Endothelial cell of umbilical vein (primary cell): ENCODE measurements around the gene CTTNBP2. TPM values are rescaled to one million over a fixed set of nuclear protein-coding genes. Genes with fewer than 3 reads are reported as not detected.

Experiments
- BruUV-seq: library from RNA; stranded (reverse); fragments of 400-500 nt; replicated peaks from 2 replicates; lab custom pipeline; 2021; lab: Mats Ljungman, UMichigan
- CTCF ChIA-PET: fragments of 300-600, 350-600 bp; sonication (Branson Sonifier 250); formaldehyde crosslinking; loops from one replicate; lab custom pipeline; 2021; ENCODE audit warnings: antibody characterized with exemption, inconsistent platforms; lab: Charles Lee
- POLR2A ChIA-PET: fragments of 300-600, 350-600 bp; sonication (Branson Sonifier 250); formaldehyde crosslinking; loops from one replicate; lab custom pipeline; 2021; ENCODE audit warnings: antibody characterized with exemption, inconsistent platforms; lab: Charles Lee
- DNase-seq: peaks from one replicate; pipeline ENCODE4 v3.0.0-alpha.2; 2011; ENCODE audit warnings: low read depth, low spot score
- FAIRE-seq: peaks from 2 replicates; lab custom pipeline; 2011; peaks lifted over from hg19 to GRCh38; lab: Jason Lieb, UNC
- H2AFZ ChIP-seq: 2 replicates; pipeline ENCODE4 v1.6.0; 2012; ENCODE audit warnings: low read depth, low read length, control low read depth, inconsistent platforms
- H3K27ac ChIP-seq: 2 replicates; pipeline ENCODE4 v1.5.1; 2011; ENCODE audit warnings: low read depth, mild to moderate bottlenecking, control low read depth, low read length, moderate library complexity; ENCODE audit not compliant: insufficient read depth
- H3K27me3 ChIP-seq, 2 experiments: 2 replicates each; pipeline versions ENCODE4 v1.6.0 to v1.6.1; 2011; ENCODE audit warnings: low read length in 2 of 2, mixed read lengths in 1 of 2; ENCODE audit not compliant: control insufficient read depth in 2 of 2, insufficient read depth in 2 of 2
- H3K36me3 ChIP-seq, 2 experiments: 2 replicates in 1 of 2; 3 replicates in 1 of 2; pipeline ENCODE4 v1.5.1; 2011; ENCODE audit warnings: low read length in 2 of 2, mild to moderate bottlenecking in 1 of 2, moderate library complexity in 1 of 2; ENCODE audit not compliant: control insufficient read depth in 2 of 2, insufficient read depth in 2 of 2; ENCODE audit errors: extremely low read depth in 1 of 2
- H3K4me1 ChIP-seq: 3 replicates; pipeline ENCODE4 v1.5.1; 2011; ENCODE audit warnings: mild to moderate bottlenecking, low read length; ENCODE audit not compliant: control insufficient read depth, insufficient read depth; ENCODE audit errors: extremely low read depth
- H3K4me2 ChIP-seq: 2 replicates; pipeline ENCODE4 v1.6.1; 2011; ENCODE audit warnings: low read length, control low read depth, mixed read lengths; ENCODE audit not compliant: insufficient read depth
- H3K4me3 ChIP-seq, 3 experiments: fragments of 200-600 bp in 1 of 3; sonication (generic), shearing (Covaris generic) in 1 of 3; replicated peaks in 1 of 3; 2 replicates each; pipeline ENCODE4 v1.5.1; 2011 to 2016; ENCODE audit warnings: control low read depth in 3 of 3, low read length in 3 of 3, mild to moderate bottlenecking in 2 of 3, inconsistent platforms in 1 of 3, low read depth in 1 of 3, moderate library complexity in 1 of 3; ENCODE audit not compliant: insufficient read depth in 1 of 3
- H3K79me2 ChIP-seq: 2 replicates; pipeline ENCODE4 v1.6.0; 2012; ENCODE audit warnings: low read length, inconsistent platforms; ENCODE audit not compliant: control insufficient read depth, insufficient read depth
- H3K9ac ChIP-seq: replicated peaks from 2 replicates; pipeline ENCODE3; 2011; ENCODE audit warnings: low read length, control low read depth; ENCODE audit not compliant: insufficient read depth; ENCODE audit errors: extremely low read depth
- H3K9me1 ChIP-seq: replicated peaks from 3 replicates; pipeline ENCODE4 v1.6.0; 2011; ENCODE audit warnings: mild to moderate bottlenecking, low read length; ENCODE audit not compliant: control insufficient read depth, insufficient read depth; ENCODE audit errors: extremely low read depth
- H3K9me3 ChIP-seq: replicated peaks from 2 replicates; pipeline ENCODE4 v1.5.1; 2012; ENCODE audit warnings: low read length, inconsistent platforms; ENCODE audit not compliant: control insufficient read depth, insufficient read depth
- H4K20me1 ChIP-seq: replicated peaks from 2 replicates; pipeline ENCODE3; 2011; ENCODE audit warnings: mild to moderate bottlenecking, low read length; ENCODE audit not compliant: control insufficient read depth, insufficient read depth; ENCODE audit errors: extremely low read depth
- CTCF ChIP-seq, 2 donors: IDR thresholded peaks; 1 replicate in 1 of 2; 2 replicates in 1 of 2; pipeline ENCODE4 v1.5.1; 2011; ENCODE audit warnings: low read length in 2 of 2, mild to moderate bottlenecking in 2 of 2, moderate library complexity in 2 of 2, control low read depth in 1 of 2, inconsistent platforms in 1 of 2, low read depth in 1 of 2; ENCODE audit not compliant: insufficient read depth in 1 of 2; ENCODE audit errors: extremely low read depth in 1 of 2
- EZH2 ChIP-seq: IDR thresholded peaks from 2 replicates; pipeline ENCODE4 v1.6.1; 2012; ENCODE audit warnings: borderline replicate concordance, low read depth, mild to moderate bottlenecking, moderate library complexity, low read length, inconsistent platforms; ENCODE audit not compliant: severe bottlenecking
- FOS ChIP-seq: IDR thresholded peaks from 2 replicates; pipeline ENCODE4 v1.6.1; 2011; ENCODE audit warnings: mild to moderate bottlenecking, low read length, moderate library complexity, borderline replicate concordance; ENCODE audit not compliant: insufficient read depth
- GATA2 ChIP-seq: IDR thresholded peaks from 2 replicates; pipeline ENCODE4 v1.7.0; 2011; ENCODE audit warnings: low read depth, mild to moderate bottlenecking, moderate library complexity, mixed read lengths, low read length; ENCODE audit not compliant: insufficient read length, insufficient read depth
- JUN ChIP-seq: IDR thresholded peaks from 2 replicates; pipeline ENCODE4 v1.6.1; 2011; ENCODE audit warnings: borderline replicate concordance, low read depth; ENCODE audit not compliant: insufficient read length, insufficient read depth
- MYC ChIP-seq: IDR thresholded peaks from one replicate; pipeline ENCODE4 v1.6.1; 2011; ENCODE audit warnings: mild to moderate bottlenecking, low read depth, low read length
- POLR2A ChIP-seq: IDR thresholded peaks from 2 replicates; pipeline ENCODE4 v1.6.1; 2012; ENCODE audit warnings: low read depth, mild to moderate bottlenecking, control low read depth, low read length
- POLR2AphosphoS5 ChIP-seq: IDR thresholded peaks from 2 replicates; pipeline ENCODE4 v1.6.1; 2012; ENCODE audit warnings: low read depth, mild to moderate bottlenecking, control low read depth, low read length, moderate library complexity; ENCODE audit not compliant: insufficient read depth
- dilution Hi-C: fragments of 300-500 bp; cut with MboI; formaldehyde crosslinking; loops from one replicate; pipeline ENCODE4 v1.15.0; 2019; ENCODE audit warnings: low sequenced_read_pairs; ENCODE audit not compliant: extremely low pct_ligation_motif_present
- intact Hi-C: fragments of 100-400 bp; cut with micrococcal nuclease; formaldehyde crosslinking; loops from one replicate; pipeline ENCODE4 v1.10.0; 2022
- polyA plus RNA-seq, 4 experiments: library from polyadenylated mRNA; depleted of rRNA in 3 of 4; stranded (reverse) in 3 of 4; unstranded in 1 of 4; fragments of >200 nt; gene quantifications; 2 replicates each; pipeline versions ENCODE4 v1.2.1 to v1.2.3, GENCODE V29; 2011 to 2012; ENCODE audit warnings: missing spikeins in 1 of 4
- total RNA-seq: library from RNA; stranded (reverse); gene quantifications from 2 replicates; pipeline ENCODE4 v1.2.3, GENCODE V29; 2021
- TF ChIP-seq, protein P1 (sequence below): IDR thresholded peaks from 2 replicates; pipeline ENCODE4 v1.6.1; 2011; ENCODE audit not compliant: insufficient read depth, insufficient read length

CTTNBP2 gene
- total and polyA plus RNA-seq, 2 donors (not counting 3 experiments of a cell fraction or from before 2014, with no cell fraction given) = 0.08 to 0.35 TPM

- BruUV-seq = no TSS peak
- H3K9me1 ChIP-seq = no peaks in the 10 kb centered on the region
- POLR2A ChIA-PET = no interaction called here
These were observed 180.9 kb downstream of the CTTNBP2 start for GRCh38 chr7:117692338-117692737.

More at GRCh38 chr7:117692338-117692737, 180.9 kb downstream of the CTTNBP2 start:
- H3K4me3 ChIP-seq = no peak overlapping the region
- CTCF ChIA-PET = no interaction called here
- intact Hi-C loops (no loop called here), dilution Hi-C loops (no loop called here)
- DNase-seq = no peak
- no peaks in the 10 kb centered on the region for H3K79me2 ChIP-seq
- no peak overlapping the region for H2AFZ ChIP-seq
- no peak overlapping the region for H3K9ac ChIP-seq
- H3K36me3 ChIP-seq = no peaks in the 10 kb centered on the region
- H3K4me2 ChIP-seq = no peak overlapping the region
- TF ChIP-seq JUN (no peak), POLR2A (no peak), FOS (no peak), CTCF (IDR thresholded peaks at IDR 0.05; ENCODE audit: extremely low read depth in 1 of 2, insufficient read depth in 1 of 2, low read depth in 1 of 2, low read length in 2 of 2) (no peak), POLR2AphosphoS5 (no peak), EZH2 (no peak), MYC (no peak), GATA2 (no peak)
- TF ChIP-seq, protein P1, sequence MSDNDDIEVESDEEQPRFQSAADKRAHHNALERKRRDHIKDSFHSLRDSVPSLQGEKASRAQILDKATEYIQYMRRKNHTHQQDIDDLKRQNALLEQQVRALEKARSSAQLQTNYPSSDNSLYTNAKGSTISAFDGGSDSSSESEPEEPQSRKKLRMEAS = no peak
- H3K4me1 ChIP-seq = no peaks in the 10 kb centered on the region
- no peaks in the 10 kb centered on the region for H3K9me3 ChIP-seq
- H3K27me3 ChIP-seq = no peaks in the 10 kb centered on the region
- H3K27ac ChIP-seq = no peak overlapping the region
- FAIRE-seq = no peak
- no peaks in the 10 kb centered on the region for H4K20me1 ChIP-seq
